Mesothelial cell of epicardium (in vitro differentiated cells): ENCODE measurements around the gene CDH20. TPM values are rescaled to one million over a fixed set of nuclear protein-coding genes. Genes with fewer than 3 reads are reported as not detected.

Experiments
- DNase-seq, 2 experiments: peaks; one replicate each; pipeline ENCODE4 v3.0.0; 2021; ENCODE audit warnings: low spot score in 2 of 2; ENCODE audit not compliant: unreplicated experiment in 2 of 2
- H3K27ac Mint-ChIP-seq: 2 replicates; pipeline ENCODE4 v1.8.0; 2021; ENCODE audit warnings: mixed read lengths
- H3K27me3 Mint-ChIP-seq: 2 replicates; pipeline ENCODE4 v1.8.0; 2021; ENCODE audit warnings: low read depth, mixed read lengths
- H3K36me3 Mint-ChIP-seq: 2 replicates; pipeline ENCODE4 v1.8.0; 2021; ENCODE audit warnings: mixed read lengths
- H3K4me1 Mint-ChIP-seq: 2 replicates; pipeline ENCODE4 v1.8.0; 2021; ENCODE audit warnings: mixed read lengths
- H3K4me3 Mint-ChIP-seq: 2 replicates; pipeline ENCODE4 v1.8.0; 2021; ENCODE audit warnings: mild to moderate bottlenecking, moderate library complexity, mixed read lengths
- H3K9me3 Mint-ChIP-seq: 2 replicates; pipeline ENCODE4 v1.8.0; 2021; ENCODE audit warnings: mixed read lengths
- total RNA-seq: library from RNA; stranded (reverse); gene quantifications from 3 replicates; pipeline ENCODE4 v1.2.1, GENCODE V29; 2021
- TF ChIP-seq, protein P1 (sequence below): fragments of 200-600 bp; sonication (generic); IDR thresholded peaks from one replicate; pipeline ENCODE4 v1.5.0; 2021; ENCODE audit warnings: antibody characterized with exemption; ENCODE audit not compliant: unreplicated experiment

CDH20 gene
- total RNA-seq, 1 donor from 2014 or later: 0.89 TPM

DNA sequence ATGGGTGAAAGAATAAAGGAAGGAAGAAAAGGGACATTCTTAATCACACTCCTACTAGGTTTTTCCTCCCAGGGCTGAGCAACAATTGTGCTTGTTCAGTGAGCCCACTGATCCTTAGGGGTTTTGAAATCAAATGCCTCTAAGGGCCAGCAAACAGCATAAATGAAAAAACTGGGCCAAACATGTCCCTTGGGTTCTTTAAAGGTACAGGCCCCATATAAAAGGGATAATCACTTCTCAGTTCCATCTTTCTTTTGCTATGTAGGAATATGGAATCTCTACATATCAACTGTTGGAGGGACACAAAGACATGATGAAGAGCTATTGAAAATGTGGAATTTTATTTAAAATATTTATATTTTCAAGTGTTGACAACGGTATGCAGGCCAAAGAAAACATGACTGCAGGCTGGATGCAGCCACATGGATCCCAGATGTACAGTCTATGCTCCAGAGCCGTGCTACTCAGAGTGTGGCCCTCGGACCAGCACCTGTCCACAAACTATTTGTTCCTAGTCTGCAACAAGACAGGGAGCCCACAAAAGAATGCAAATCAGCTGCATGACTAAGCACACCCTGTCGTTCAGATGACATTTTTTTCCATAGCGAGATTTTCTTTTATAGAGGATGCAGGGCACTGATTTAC lies 110.0 kb downstream of the CDH20 start:
- TF ChIP-seq, protein P1, sequence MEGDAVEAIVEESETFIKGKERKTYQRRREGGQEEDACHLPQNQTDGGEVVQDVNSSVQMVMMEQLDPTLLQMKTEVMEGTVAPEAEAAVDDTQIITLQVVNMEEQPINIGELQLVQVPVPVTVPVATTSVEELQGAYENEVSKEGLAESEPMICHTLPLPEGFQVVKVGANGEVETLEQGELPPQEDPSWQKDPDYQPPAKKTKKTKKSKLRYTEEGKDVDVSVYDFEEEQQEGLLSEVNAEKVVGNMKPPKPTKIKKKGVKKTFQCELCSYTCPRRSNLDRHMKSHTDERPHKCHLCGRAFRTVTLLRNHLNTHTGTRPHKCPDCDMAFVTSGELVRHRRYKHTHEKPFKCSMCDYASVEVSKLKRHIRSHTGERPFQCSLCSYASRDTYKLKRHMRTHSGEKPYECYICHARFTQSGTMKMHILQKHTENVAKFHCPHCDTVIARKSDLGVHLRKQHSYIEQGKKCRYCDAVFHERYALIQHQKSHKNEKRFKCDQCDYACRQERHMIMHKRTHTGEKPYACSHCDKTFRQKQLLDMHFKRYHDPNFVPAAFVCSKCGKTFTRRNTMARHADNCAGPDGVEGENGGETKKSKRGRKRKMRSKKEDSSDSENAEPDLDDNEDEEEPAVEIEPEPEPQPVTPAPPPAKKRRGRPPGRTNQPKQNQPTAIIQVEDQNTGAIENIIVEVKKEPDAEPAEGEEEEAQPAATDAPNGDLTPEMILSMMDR: no peak
- no peaks in the 10 kb centered on the region for H3K36me3 Mint-ChIP-seq
- no peak for DNase-seq
- H3K4me1 Mint-ChIP-seq: no peaks in the 10 kb centered on the region
- no peaks in the 10 kb centered on the region for H3K27me3 Mint-ChIP-seq
- no peak overlapping the region for H3K27ac Mint-ChIP-seq
- peaks cover 9% of the 10 kb centered on the region for H3K9me3 Mint-ChIP-seq
- H3K4me3 Mint-ChIP-seq: no peak overlapping the region

DNA sequence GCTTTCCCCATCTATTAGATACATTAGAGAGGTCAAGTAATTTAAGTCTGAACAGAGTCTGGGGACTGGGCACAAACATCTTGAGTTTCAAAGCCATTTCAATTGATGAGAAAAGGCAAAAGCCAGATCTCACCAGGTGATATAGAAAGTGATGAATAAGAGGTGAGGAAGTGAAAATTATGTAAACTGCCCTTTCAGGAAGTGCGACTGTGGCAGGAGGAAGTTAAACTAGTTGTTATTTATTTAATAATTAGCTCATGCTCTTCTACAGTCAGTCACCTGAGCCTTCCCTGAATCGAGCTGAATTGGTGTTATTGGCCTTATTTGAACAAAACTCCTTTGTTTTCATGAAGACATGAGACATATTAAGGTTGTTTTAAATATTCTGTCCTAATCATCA lies 115.1 kb downstream of the CDH20 start:
- peaks cover 13% of the 10 kb centered on the region for H3K9me3 Mint-ChIP-seq
- no peaks in the 10 kb centered on the region for H3K36me3 Mint-ChIP-seq
- no peak for DNase-seq
- H3K27me3 Mint-ChIP-seq: no peaks in the 10 kb centered on the region
- no peak overlapping the region for H3K4me3 Mint-ChIP-seq
- H3K4me1 Mint-ChIP-seq: no peaks in the 10 kb centered on the region
- H3K27ac Mint-ChIP-seq: no peak overlapping the region
- TF ChIP-seq, protein P1: no peak

DNA sequence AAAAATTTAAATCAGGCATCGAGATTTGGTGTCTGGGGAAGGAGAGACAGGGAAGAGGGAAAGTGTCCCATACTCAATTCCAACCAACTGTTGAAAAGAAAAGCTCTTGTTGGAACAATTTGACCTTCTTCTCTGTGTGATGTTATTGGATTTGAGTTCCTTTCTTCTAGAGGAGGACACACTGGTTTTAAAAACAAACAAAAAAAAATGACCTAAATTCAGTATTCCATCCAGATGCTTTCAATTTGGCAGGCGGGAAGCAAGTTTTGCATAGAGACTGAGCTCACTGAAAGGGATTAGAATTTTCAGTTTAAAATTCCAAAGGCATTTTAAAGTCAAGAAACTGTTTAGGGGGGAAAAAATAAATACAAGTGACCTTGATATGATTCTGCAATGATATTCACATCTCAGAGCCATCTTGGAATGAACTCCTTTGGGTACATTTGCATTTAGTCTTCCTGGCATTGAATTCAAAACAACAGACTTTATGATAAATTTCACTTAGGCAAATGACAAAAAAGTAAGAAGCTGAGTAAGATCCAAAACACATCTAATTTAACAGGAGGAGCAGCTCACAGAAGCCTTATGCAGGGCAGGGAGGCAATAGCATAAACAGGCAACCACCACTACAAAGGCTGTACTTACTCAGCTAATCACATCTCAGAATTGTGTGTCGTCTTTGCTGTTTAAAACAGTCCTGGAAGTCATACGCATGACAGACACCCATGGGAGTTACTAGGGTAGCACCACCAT lies 126.8 kb downstream of the CDH20 start:
- Mint-ChIP-seq H3K36me3 (no peaks in the 10 kb centered on the region), H3K4me1 (peaks cover 11% of the 10 kb centered on the region), H3K4me3 (no peak overlapping the region), H3K27me3 (no peaks in the 10 kb centered on the region), H3K9me3 (no peaks in the 10 kb centered on the region), H3K27ac (no peak overlapping the region)
- DNase-seq: no peak
- TF ChIP-seq, protein P1: no peak

DNA sequence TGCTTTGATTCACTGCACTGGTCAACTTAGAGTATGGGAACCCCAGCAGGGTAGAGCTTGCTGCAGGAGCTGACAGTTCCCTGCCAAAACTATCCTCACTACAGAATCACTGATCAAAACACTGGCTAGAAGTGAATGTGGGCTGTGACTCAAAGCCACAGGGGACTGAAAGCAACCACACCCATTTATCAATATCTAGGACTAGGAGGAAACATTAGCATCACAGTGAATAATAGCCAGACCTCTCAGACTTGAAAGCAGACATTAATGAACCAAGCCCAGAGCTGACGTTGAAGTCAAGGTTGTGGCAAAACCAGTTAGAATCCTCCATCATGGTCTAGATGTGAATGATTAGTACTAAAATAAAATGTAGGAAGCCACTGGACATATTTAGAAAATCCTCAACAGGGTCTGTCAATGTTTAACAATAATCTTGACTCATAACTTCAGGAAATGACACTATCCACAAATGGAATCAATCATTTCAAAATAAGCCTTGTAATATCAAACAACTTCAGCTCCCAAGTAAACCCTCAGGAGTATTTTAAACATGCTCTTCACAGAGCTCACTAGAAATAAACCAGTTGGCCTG lies 131.4 kb downstream of the CDH20 start:
- Mint-ChIP-seq H3K9me3 (no peaks in the 10 kb centered on the region), H3K4me1 (peaks cover 7% of the 10 kb centered on the region), H3K4me3 (no peak overlapping the region), H3K27me3 (no peaks in the 10 kb centered on the region), H3K36me3 (no peaks in the 10 kb centered on the region), H3K27ac (no peak overlapping the region)
- TF ChIP-seq, protein P1: no peak
- DNase-seq: no peak

DNA sequence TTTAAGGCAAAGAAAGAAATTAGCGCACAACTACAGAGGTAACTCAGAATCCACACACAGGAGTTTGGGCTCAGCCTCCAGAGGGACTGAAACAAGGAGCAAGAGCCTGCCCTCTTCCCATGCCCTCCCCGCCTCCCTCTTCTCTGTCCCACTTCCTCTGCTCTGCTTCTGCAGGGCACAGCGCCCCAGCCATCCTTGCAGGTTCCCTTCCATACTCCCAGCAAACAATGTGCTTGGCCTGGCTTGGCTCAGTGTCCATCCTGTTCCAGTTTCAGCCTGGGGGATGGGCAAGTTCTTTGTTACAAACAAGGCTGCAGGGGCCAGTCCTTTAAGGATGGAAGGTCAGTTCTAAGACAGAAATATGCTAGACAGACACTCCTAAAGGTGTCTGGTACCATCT lies 133.5 kb downstream of the CDH20 start:
- DNase-seq: no peak
- no peak overlapping the region for H3K4me3 Mint-ChIP-seq
- H3K9me3 Mint-ChIP-seq: no peaks in the 10 kb centered on the region
- TF ChIP-seq, protein P1: no peak
- H3K36me3 Mint-ChIP-seq: no peaks in the 10 kb centered on the region
- no peaks in the 10 kb centered on the region for H3K27me3 Mint-ChIP-seq
- H3K27ac Mint-ChIP-seq: no peak overlapping the region
- peaks cover 12% of the 10 kb centered on the region for H3K4me1 Mint-ChIP-seq
